ENCODE results near the gene FPR3. TPM values are rescaled to one million over a fixed set of nuclear protein-coding genes. Genes with fewer than 3 reads are reported as not detected.

The FPR3 gene
- total and polyA plus RNA-seq, 10 donors = 3.4 to 19.7 (median 9.2) TPM

- H3K4me1 ChIP-seq = no peaks in the 10 kb centered on the region
- H3K4me3 ChIP-seq = no peak overlapping the region
- no peaks in the 10 kb centered on the region for H3K27me3 ChIP-seq (replicated peaks in 1 of 7)
- intact Hi-C loops (cut with DNase I; ENCODE audit: low total_unique reads) = no loop called here
- peaks cover 56 to 100% (median 100%) of the 10 kb centered on the region in 8 donors for H3K9me3 ChIP-seq
- no peak for DNase-seq
- H3K27ac ChIP-seq = no peak overlapping the region
- WGBS, 5 donors = 86 to 95% (median 90%) methylated on average over 2 of the region's 2 CpGs
- peaks cover 0 to 45% (median 7%) of the 10 kb centered on the region in 6 donors for H3K36me3 ChIP-seq
- TF ChIP-seq CTCF (IDR thresholded peaks at IDR 0.05 in 8 of 11, conservative IDR thresholded peaks at IDR 0.05 in 3 of 11) (no peak), POLR2A (IDR thresholded peaks at IDR 0.05) (no peak), POLR2AphosphoS5 (IDR thresholded peaks at IDR 0.05) (no peak)
These were observed 67.1 kb downstream of the FPR3 start for GRCh38 chr19:51861870-51862622.

GRCh38 chr19:51873097-51873496 is 78.1 kb downstream of the FPR3 start:
- no peak for TF ChIP-seq POLR2A (IDR thresholded peaks at IDR 0.05)
- TF ChIP-seq CTCF (IDR thresholded peaks at IDR 0.05 in 8 of 11, conservative IDR thresholded peaks at IDR 0.05 in 3 of 11) = no peak
- no peak for TF ChIP-seq POLR2AphosphoS5 (IDR thresholded peaks at IDR 0.05)
- WGBS, 5 donors = 92 to 98% (median 97%) methylated on average over 4 of the region's 4 CpGs
- Histone ChIP-seq H3K9me3 (peaks cover 15 to 100% (median 100%) of the 10 kb centered on the region in 8 donors), H3K4me1 (no peaks in the 10 kb centered on the region), H3K4me3 (peak overlapping the region in 1 of 8 donors; percentile 25), H3K27ac (no peak overlapping the region), H3K36me3 (peaks cover 31 to 86% (median 58%) of the 10 kb centered on the region in 6 donors), H3K27me3 (replicated peaks in 1 of 7) (no peaks in the 10 kb centered on the region)
- no peak for DNase-seq
- intact Hi-C loops (cut with DNase I; ENCODE audit: low total_unique reads) = no loop called here

Other genes with a start within 250 kb of the FPR3 start
- gene ZNF175, start 223.9 kb upstream of the FPR3 start, total RNA-seq = 10 to 100 TPM; 10.5 to 24.4 (median 18.4) TPM
- gene ZNF175, start 223.9 kb upstream of the FPR3 start, polyA plus RNA-seq = 1 to 10 TPM; 1.8 to 4.2 (median 2.0) TPM
- 10 to 100 TPM in 1 of 7 donors, 1 to 10 TPM in 4, not detected in 2; 5.9 to 12.9 (median 9.8) TPM for gene SIGLEC5, start 164.8 kb upstream of the FPR3 start, total RNA-seq
- gene SIGLEC5, start 164.8 kb upstream of the FPR3 start, polyA plus RNA-seq = not detected
- 100 to 1,000 TPM in 1 of 7 donors, 10 to 100 TPM in 4, not detected in 2; 40.1 to 101 (median 84.4) TPM for gene SIGLEC14, start 148.3 kb upstream of the FPR3 start, total RNA-seq
- gene SIGLEC14, start 148.3 kb upstream of the FPR3 start, polyA plus RNA-seq = 10 to 100 TPM; 13.3 to 20.8 (median 15.9) TPM
- gene SPACA6, start 101.8 kb upstream of the FPR3 start, total RNA-seq = 10 to 100 TPM; 16.4 to 29.3 (median 20.1) TPM
- gene SPACA6, start 101.8 kb upstream of the FPR3 start, polyA plus RNA-seq = 10 to 100 TPM in 2 of 3 donors, 1 to 10 TPM in 1; 9.6 to 44.2 (median 20.2) TPM
- under 1 TPM in 2 of 7 donors, not detected in 5; 0.22 to 0.54 TPM for gene HAS1, start 71.2 kb upstream of the FPR3 start, total RNA-seq
- gene HAS1, start 71.2 kb upstream of the FPR3 start, polyA plus RNA-seq = under 1 TPM in 2 of 3 donors, not detected in 1; 0.11 to 0.58 TPM
- 100 to 1,000 TPM; 103 to 344 (median 144) TPM for gene FPR1, start 43.3 kb upstream of the FPR3 start, total RNA-seq
- gene FPR1, start 43.3 kb upstream of the FPR3 start, polyA plus RNA-seq = 10 to 100 TPM in 2 of 3 donors, 1 to 10 TPM in 1; 7.2 to 24.1 (median 12.2) TPM
- gene FPR2, start 34.0 kb upstream of the FPR3 start, total RNA-seq = 10 to 100 TPM; 18.6 to 88.0 (median 37.1) TPM
- gene FPR2, start 34.0 kb upstream of the FPR3 start, polyA plus RNA-seq = 1 to 10 TPM; 1.5 to 3.8 (median 2.0) TPM
- gene ZNF577, start 92.8 kb downstream of the FPR3 start, total RNA-seq = 10 to 100 TPM; 13.0 to 25.8 (median 20.9) TPM
- 10 to 100 TPM; 11.4 to 31.7 (median 13.2) TPM for gene ZNF577, start 92.8 kb downstream of the FPR3 start, polyA plus RNA-seq
- 10 to 100 TPM; 13.1 to 19.7 (median 14.4) TPM for gene ZNF649, start 109.9 kb downstream of the FPR3 start, total RNA-seq
- gene ZNF649, start 109.9 kb downstream of the FPR3 start, polyA plus RNA-seq = 1 to 10 TPM; 3.4 to 4.3 (median 3.5) TPM
- gene ZNF613, start 132.3 kb downstream of the FPR3 start, total RNA-seq = 10 to 100 TPM in 1 of 7 donors, 1 to 10 TPM in 6; 4.9 to 11.6 (median 7.0) TPM
- 1 to 10 TPM; 2.8 to 4.0 (median 3.2) TPM for gene ZNF613, start 132.3 kb downstream of the FPR3 start, polyA plus RNA-seq
- gene ZNF350, start 191.7 kb downstream of the FPR3 start, total RNA-seq = 10 to 100 TPM; 17.7 to 26.0 (median 20.2) TPM
- 10 to 100 TPM in 1 of 3 donors, 1 to 10 TPM in 2; 7.9 to 11.3 (median 8.1) TPM for gene ZNF350, start 191.7 kb downstream of the FPR3 start, polyA plus RNA-seq
- 10 to 100 TPM in 6 of 7 donors, 1 to 10 TPM in 1; 10.0 to 19.9 (median 12.3) TPM for gene ZNF615, start 213.1 kb downstream of the FPR3 start, total RNA-seq
- 1 to 10 TPM; 2.0 to 3.5 (median 3.1) TPM for gene ZNF615, start 213.1 kb downstream of the FPR3 start, polyA plus RNA-seq
- 10 to 100 TPM in 3 of 7 donors, 1 to 10 TPM in 4; 6.3 to 10.9 (median 9.4) TPM for gene ZNF614, start 233.2 kb downstream of the FPR3 start, total RNA-seq
- 1 to 10 TPM; 3.0 to 4.1 (median 4.1) TPM for gene ZNF614, start 233.2 kb downstream of the FPR3 start, polyA plus RNA-seq